ENCODE measurements around the gene FAM171A2. TPM values are rescaled to one million over a fixed set of nuclear protein-coding genes. Genes with fewer than 3 reads are reported as not detected.

FAM171A2 gene
- total RNA-seq (1 to 10 TPM in 7 of 9 donors, under 1 TPM in 2; 0.79 to 5.4 (median 2.6) TPM), polyA plus RNA-seq (1 to 10 TPM in 1 of 3 donors, under 1 TPM in 2; 0.13 to 2.7 (median 0.54) TPM)
- long read RNA-seq, donor 1 = 0 reads
- long read RNA-seq, donor 2 = 0 reads
- long read RNA-seq, donor 3, partial matches to known transcripts = 0 of 1 reads
- long read RNA-seq, donor 3, other reads (novel, unspliced or antisense) = 0 of 1 reads
- long read RNA-seq, donor 4 = 0 reads
- long read RNA-seq, donor 5, transcript FAM171A2-201 (8 exons, 3,160 nt) = major isoform, 7 of 11 reads
- long read RNA-seq, donor 5, partial matches to known transcripts = 1 of 11 reads
- long read RNA-seq, donor 5, other reads (novel, unspliced or antisense) = 3 of 11 reads
- long read RNA-seq, donor 6 = 0 reads
- long read RNA-seq, donor 7, partial matches to known transcripts = 0 of 1 reads
- long read RNA-seq, donor 7, other reads (novel, unspliced or antisense) = 0 of 1 reads
- long read RNA-seq, donor 8, partial matches to known transcripts = 0 of 1 reads
- long read RNA-seq, donor 8, other reads (novel, unspliced or antisense) = 0 of 1 reads
- long read RNA-seq, donor 9 = 0 reads
- long read RNA-seq, donor 10, partial matches to known transcripts = 0 of 3 reads
- long read RNA-seq, donor 10, other reads (novel, unspliced or antisense) = 0 of 3 reads

- WGBS, 4 donors = 0 to 1% (median 1%) methylated on average over 8 to 63 of the region's 63 CpGs; no CpG with 5 or more reads in 1 of the 4 donors
- Histone ChIP-seq H3K27ac (peak within 1 kb of the TSS in 1 of 5 donors; percentile 26), H3K27me3 (no peaks in the 10 kb centered on the region), H3K4me3 (peak within 1 kb of the TSS in 2 of 4 donors; percentile 37 to 80), H3K36me3 (replicated peaks in 1 of 2) (no peaks in the 10 kb centered on the region), H3K4me1 (replicated peaks in 1 of 2) (peaks cover 5 to 10% of the 10 kb centered on the region in 2 donors), H3K9me3 (replicated peaks in 1 of 3) (no peaks in the 10 kb centered on the region)
- peak in 3 of 6 experiments; percentile 64 to 89 (median 78) for TF ChIP-seq CTCF (IDR thresholded peaks at IDR 0.05)
- TF ChIP-seq POLR2A (IDR thresholded peaks at IDR 0.05) = peak in 1 of 2 donors; percentile 18
- intact Hi-C loops (cut with DNase I) = no loop called here
- DNase-seq = peak in 3 of 7 donors; percentile 42 to 59 (median 54)
These were observed at the start of gene FAM171A2 for GRCh38 chr17:44363613-44364159. TSS of gene FAM171A2 (minus strand) at chr17:44363853. CDS start at chr17:44363714, 139 bp downstream.

GRCh38 chr17:44409309-44410028 lies 45.8 kb upstream of the FAM171A2 start:
- Histone ChIP-seq H3K36me3 (replicated peaks in 1 of 2) (peaks cover 0 to 10% of the 10 kb centered on the region in 2 donors), H3K27me3 (no peaks in the 10 kb centered on the region), H3K4me3 (no peak overlapping the region), H3K4me1 (replicated peaks in 1 of 2) (no peaks in the 10 kb centered on the region), H3K9me3 (replicated peaks in 1 of 3) (no peaks in the 10 kb centered on the region), H3K27ac (no peak overlapping the region)
- 79 to 90% (median 86%) methylated on average over 7 of the region's 7 CpGs for WGBS, 4 donors
- intact Hi-C loops (cut with DNase I) = no loop called here
- no peak for DNase-seq
- TF ChIP-seq POLR2A (IDR thresholded peaks at IDR 0.05) (no peak), CTCF (IDR thresholded peaks at IDR 0.05) (no peak)

- peaks cover 0 to 16% of the 10 kb centered on the region in 2 donors for H3K36me3 ChIP-seq (replicated peaks in 1 of 2)
- intact Hi-C loops (cut with DNase I) = no loop called here
- H3K27ac ChIP-seq = no peak overlapping the region
- DNase-seq = no peak
- H3K4me1 ChIP-seq (replicated peaks in 1 of 2) = no peaks in the 10 kb centered on the region
- H3K27me3 ChIP-seq = no peaks in the 10 kb centered on the region
- WGBS, 4 donors = 90 to 100% (median 93%) methylated on average over 4 of the region's 4 CpGs
- TF ChIP-seq CTCF (IDR thresholded peaks at IDR 0.05) (no peak), POLR2A (IDR thresholded peaks at IDR 0.05) (no peak)
- no peaks in the 10 kb centered on the region for H3K9me3 ChIP-seq (replicated peaks in 1 of 3)
- no peak overlapping the region for H3K4me3 ChIP-seq
These were observed 45.1 kb upstream of the FAM171A2 start for GRCh38 chr17:44408786-44409185.
